AG09309 (cell line): ENCODE measurements around the gene ZNF761.
"Not testable (repeated sequence)": the region's sequence is repeated elsewhere in the genome, so short reads cannot be mapped to it uniquely, and the experiment has no call there.

ENCODE experiments used
- DNase-seq: peaks from one replicate; pipeline ENCODE4 v3.0.0-alpha.2; 2010; ENCODE audit warnings: low read depth
- H3K4me3 ChIP-seq: 2 replicates; pipeline ENCODE4 v1.5.1; 2011; ENCODE audit warnings: mild to moderate bottlenecking, low read depth, low read length, moderate library complexity; ENCODE audit not compliant: control insufficient read depth
- CTCF ChIP-seq: IDR thresholded peaks from 2 replicates; pipeline ENCODE4 v1.5.1; 2011; ENCODE audit warnings: mild to moderate bottlenecking, low read depth, low read length, inconsistent platforms; ENCODE audit not compliant: insufficient read depth, control insufficient read depth; ENCODE audit errors: missing control alignments

ZNF761 gene

GRCh38 chr19:53485046-53486004 is 53.5 kb downstream of the ZNF761 start:
- no peak overlapping the region for H3K4me3 ChIP-seq
- no peak for TF ChIP-seq CTCF
- DNase-seq = no peak

- H3K4me3 ChIP-seq = no peak overlapping the region
- DNase-seq = no peak
- no peak for TF ChIP-seq CTCF
Measured at GRCh38 chr19:53492153-53492552, 60.4 kb downstream of the ZNF761 start.

- H3K4me3 ChIP-seq = not testable (repeated sequence)
- DNase-seq = peak; percentile 14
Measured at GRCh38 chr19:53497311-53498023, 65.7 kb downstream of the ZNF761 start.

GRCh38 chr19:53498024-53498395 is 66.2 kb downstream of the ZNF761 start:
- H3K4me3 ChIP-seq, DNase-seq: not testable (repeated sequence)

GRCh38 chr19:53503151-53503550 is 71.4 kb downstream of the ZNF761 start:
- H3K4me3 ChIP-seq, DNase-seq: not testable (repeated sequence)

GRCh38 chr19:53503671-53504364 is 72.0 kb downstream of the ZNF761 start:
- DNase-seq, H3K4me3 ChIP-seq: not testable (repeated sequence)

- DNase-seq, H3K4me3 ChIP-seq: not testable (repeated sequence)
- peak; percentile 29 for TF ChIP-seq CTCF
Measured at GRCh38 chr19:53504365-53504703, 72.5 kb downstream of the ZNF761 start.

- DNase-seq = no peak
- no peak for TF ChIP-seq CTCF
- no peak overlapping the region for H3K4me3 ChIP-seq
Measured at GRCh38 chr19:53504885-53505284, 73.1 kb downstream of the ZNF761 start.

GRCh38 chr19:53506728-53507127 is 74.9 kb downstream of the ZNF761 start:
- TF ChIP-seq CTCF = no peak
- DNase-seq = no peak

More at GRCh38 chr19:53506728-53507127, 74.9 kb downstream of the ZNF761 start:
- no peak overlapping the region for H3K4me3 ChIP-seq
